DMS114 treated with DMSO at 0.1 percent for 48 hours (cell line): ENCODE data around the gene DMGDH.
"Not testable (repeated sequence)": the region's sequence is repeated elsewhere in the genome, so short reads cannot be mapped to it uniquely, and the experiment has no call there.

Source experiments
- DNase-seq: peaks from one replicate; lab custom pipeline; 2025; ENCODE audit not compliant: unreplicated experiment; lab: John Stamatoyannopoulos, UW

Gene DMGDH

DNA sequence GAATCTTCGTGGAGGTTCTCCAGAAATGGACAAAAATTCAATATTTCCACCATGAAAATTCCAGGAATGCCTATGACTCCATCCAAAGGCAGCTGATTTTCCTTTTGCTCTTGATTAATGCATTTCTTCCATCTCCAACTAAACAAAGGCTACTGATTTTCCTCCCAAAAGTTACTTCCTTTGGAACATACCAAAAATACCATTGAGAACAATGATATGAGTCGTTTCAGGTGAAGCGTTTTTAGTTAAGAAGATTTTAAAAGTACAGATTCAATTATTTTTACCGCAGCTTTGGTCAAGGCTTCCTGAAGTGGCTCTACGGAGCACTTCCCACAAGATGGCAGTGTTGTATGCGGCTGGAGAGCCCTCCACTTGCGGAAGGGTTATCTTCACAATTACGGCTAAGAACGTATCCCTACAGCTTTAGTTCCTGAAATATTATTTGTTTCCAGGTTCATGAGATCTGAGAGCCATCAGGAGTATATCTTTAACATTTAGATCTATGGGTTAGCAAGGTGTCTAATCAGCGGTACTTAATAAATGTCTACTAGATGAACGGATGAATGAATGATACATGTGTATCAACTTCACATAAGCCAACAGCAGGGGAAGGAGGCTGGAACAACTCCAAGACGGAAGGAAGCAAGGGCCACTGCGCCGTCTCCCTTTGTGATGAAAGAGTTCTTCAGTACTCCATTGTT is 48.5 kb downstream of the DMGDH start:
- DNase-seq, result peak; percentile 50

DNA sequence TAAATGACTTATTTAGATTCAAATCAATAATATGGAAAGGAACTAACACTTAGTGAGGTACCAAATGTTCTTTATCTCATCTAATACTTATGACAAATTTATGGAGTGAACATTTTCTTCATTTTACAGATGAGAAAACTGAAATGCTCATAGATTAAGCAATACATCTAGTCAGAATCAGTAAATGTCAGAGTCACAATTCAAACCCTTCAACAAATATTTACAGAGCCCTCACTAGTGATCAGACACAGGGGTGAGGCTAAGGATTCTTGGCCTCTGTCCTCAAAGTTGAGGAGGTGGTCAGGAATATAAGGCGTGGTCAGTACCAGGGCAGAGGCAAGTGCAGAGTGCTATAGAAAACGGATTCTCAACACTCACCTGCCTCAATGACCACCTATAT is 54.8 kb downstream of the DMGDH start:
- DNase-seq, result no peak

DNA sequence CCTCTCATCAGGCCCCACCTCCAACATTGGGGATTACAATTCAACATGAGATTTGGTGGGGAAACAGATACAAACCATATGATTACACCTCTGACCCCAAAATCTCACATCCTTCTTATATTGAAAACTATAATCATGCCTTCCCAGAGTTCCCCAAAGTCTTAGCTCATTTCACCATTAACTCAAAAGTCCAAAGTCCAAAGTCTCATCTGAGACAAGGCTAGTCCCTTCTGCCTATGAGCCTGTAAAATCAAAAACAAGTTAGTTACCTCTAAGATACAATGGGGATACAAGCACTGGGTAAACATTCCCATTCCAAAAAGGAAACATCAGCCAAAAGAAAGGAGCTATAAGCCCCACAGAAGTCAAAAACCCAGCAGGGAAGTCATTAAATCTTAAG is 57.6 kb downstream of the DMGDH start:
- DNase-seq, result no peak

DNA sequence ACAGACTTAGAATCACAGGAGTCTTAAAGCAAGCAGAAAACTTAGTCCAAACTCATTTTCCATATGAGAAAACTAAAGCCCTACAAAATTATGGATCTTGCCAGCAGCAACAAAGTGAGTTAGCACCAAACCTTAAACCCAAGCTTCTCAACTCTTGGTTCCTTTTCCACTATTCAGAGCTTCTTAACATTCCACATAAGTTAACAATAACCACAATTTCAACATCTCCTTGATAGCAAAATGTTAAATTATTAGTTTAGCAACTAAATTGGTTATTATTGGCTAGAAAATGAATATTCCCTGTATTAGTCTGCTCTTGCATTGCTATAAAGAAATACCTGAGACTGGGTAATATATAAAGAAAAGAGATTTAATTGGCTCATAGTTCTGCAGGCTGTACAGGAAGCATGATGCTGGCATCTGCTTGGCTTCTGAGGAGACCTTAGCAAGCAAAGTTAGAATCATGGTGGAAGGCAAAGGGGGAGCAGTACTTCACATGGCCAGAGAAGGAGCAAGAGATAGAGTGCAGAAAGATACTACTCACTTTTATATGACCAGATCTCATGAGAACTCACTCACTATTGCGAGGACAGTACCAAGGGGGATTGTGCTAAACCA is 58.1 kb downstream of the DMGDH start:
- DNase-seq, result no peak

DNA sequence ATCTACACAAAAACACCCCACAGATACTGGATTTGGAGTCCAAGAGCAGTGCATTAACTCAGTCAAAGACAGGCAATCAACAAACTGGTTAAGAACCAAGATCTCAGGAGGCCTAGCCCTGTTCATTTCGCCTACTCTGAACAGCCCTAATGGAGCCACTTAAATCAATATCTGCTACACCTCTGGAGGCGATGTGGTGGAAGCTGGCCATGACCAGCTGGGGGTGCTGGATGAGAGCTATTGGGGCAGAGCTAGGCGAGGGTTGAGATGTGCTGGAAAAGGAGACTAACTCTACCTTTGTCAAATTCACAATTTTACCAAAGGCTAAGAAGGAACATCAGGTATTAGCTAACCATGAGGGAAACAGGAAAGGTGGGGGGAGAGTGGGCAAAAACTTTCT is 61.1 kb downstream of the DMGDH start:
- DNase-seq, result no peak

DNA sequence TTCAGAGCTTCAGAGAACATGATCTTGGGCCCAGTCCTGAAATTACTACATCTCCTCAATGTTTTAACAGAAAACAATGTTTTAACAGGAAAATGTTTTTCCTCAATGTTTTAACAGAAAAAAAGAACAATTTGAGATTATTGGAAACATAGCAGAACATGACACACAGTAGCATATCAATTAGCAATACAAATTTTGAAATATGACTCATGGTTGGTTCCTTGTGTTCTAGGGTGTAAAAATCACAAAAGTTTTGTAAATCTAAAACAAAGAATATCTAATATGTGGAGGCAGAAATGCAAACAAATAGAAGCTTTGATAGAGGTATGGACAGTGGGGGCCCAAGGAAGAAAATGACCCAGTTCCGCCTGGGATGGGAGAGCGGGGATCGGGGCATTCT is 61.6 kb downstream of the DMGDH start:
- DNase-seq, result no peak

DNA sequence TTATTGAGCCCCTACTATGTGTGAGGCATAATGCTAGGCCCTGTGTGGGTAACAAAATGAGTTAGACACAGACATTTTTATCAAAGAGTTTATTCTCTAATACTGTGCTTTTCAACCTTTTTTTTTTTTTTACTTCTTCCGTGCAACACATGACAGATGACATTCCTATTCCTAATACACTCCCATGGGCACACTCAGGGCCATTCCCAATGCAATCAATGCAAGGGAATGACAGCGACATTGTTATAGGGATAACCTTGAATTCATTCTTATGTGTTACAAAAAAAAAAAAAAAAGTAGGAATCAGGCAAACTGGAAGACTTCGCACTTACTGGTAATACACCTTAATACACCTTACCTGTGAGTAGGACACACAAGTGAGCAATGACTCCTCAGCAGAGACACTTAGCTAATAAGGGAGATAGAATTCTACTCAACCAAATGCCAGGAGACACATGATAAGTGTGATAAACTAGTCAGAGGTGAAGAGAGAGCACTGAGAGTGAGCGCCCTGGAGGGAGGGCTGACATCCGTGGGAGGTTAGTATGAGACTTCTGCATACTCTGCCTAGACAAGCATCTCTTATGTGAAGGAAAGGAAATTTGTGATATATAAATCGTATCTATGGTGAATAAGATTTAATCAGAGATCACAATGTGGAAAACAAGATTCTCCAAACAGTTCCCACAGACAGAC is 63.4 kb downstream of the DMGDH start:
- no peak for DNase-seq

DNA sequence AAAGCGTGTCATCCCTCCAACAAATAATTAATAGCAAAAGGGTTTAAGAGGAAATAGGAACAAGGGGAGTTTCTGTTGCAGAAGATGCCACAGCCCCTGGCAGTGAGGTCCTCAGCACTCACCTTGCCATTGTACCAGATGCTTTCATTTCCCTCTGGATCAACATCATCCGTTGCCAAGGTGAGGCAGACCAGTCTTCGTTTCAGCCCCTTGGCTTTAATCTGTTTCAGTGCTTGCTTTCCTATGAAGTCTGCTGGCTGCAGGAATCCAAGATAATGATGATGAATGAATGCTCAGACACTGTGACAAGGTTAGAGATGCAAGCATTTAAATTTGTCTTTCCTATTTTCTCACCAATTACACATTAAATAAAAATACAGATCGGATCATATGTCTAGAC is 64.3 kb downstream of the DMGDH start:
- DNase-seq, result no peak

DNA sequence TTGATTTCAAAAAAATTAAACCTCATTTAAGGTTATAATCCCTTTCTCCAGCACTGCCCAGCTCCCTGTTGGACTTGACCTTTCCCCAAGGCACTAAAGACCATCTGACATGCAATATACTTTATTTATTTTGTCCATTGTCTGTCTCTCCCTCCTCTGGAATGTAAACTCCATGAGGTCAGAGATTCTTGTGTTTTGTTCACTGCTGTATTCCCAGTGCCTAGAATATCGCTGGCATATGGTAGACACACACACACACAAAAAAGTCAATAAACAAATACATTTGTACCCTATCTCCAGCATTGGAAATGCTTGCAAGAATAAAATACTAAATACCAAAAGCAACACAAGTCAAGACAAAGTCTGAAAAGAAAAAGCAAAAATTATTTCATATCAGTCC is 67.1 kb downstream of the DMGDH start:
- DNase-seq, result no peak

DNA sequence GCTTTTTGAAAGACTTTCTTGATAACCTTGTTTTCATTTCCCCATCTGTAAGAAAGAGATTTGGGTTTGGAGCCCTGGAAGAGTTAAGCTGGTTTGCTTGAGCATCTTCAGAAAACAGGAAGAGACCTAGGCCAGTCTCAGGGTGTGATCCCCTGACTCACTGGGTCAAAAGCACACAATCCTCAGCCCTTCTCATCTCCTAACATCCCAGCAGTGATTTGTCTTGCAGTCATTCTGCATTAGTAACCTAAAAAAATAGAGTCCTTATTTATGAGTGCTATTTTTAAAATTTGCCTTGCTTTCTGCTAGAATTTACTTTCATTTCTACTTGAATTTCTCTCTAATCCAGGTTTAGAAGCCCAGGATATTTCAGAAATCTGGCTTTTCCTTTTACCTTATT is 68.0 kb downstream of the DMGDH start:
- DNase-seq, result no peak

DNA sequence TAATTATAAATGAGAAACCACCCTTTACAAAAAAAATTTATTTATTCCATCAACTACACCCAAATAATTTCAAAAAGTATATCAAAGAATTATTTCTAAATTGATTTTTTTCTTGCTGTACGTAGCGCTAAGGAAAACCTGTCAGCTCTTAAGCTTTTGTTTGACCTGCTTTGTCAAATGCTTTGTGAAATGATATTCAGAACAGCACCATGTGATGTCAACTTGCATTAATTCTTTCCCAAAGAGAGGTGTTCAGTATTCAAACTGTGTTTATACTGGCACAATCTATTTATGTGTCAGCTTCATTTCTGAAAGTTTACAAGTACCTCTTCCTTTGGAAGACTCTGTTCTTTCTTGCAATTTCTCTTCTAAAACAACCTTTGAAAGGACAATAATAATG is 72.4 kb downstream of the DMGDH start:
- no peak for DNase-seq

DNA sequence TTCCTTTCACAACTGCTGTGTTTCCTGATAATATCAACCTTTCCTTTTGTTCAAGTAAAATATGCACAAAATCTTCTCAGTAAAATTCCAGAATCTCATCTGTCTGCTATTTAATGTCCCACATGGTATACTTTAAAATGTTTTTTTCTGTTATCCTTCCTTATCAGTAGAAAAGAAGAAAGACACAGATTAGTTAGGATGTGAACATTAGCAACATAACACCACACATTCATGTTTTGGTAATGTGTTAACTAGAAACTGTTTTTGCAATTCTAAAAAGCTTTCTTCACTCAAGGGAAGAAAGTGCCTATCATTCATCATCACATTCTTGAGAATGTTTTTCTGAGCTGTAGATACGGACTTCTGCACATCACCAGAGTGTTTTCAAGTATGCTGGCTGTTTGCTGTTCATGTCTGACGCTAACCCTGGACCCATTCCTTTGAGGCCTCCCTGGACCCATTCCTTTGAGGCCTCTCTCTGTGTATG is 73.9 kb downstream of the DMGDH start:
- DNase-seq, result no peak

DNA sequence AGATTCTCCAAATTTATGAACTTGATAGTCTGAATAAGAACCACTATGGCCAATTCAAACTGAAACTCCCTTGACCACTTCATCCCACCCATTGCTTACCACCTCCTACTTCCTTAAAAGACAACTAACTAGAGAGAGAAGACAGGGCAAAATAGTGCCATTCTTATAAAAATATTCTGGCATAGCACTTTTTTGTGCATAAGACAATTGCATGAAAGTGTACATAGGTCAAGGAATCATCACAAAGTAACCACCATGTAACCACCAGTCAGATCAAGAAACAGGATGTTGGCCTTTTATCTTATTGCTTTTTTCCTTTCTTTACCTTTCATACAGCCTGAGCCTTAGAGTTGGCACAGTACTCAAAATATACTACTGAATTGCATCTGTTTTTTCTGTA is 76.3 kb downstream of the DMGDH start:
- no peak for DNase-seq

DNA sequence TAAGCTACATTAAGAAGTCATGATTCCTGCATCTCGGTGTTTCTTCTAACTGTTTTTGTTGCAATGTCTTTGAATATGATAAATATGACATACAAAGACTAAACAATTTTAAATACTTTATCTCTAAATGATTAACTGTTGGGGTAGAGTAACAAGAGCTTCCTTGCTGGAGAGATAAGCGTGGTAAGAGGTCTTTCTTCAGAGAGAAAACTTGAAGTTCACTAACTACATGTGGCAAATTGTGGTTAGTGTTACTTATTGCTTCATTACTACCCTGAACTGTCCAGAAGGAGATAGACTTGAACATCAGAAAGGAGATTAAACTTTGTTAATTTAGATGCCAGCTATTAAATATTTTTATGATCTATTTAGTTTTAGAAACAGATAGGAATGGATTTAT is 77.3 kb downstream of the DMGDH start:
- no peak for DNase-seq

DNA sequence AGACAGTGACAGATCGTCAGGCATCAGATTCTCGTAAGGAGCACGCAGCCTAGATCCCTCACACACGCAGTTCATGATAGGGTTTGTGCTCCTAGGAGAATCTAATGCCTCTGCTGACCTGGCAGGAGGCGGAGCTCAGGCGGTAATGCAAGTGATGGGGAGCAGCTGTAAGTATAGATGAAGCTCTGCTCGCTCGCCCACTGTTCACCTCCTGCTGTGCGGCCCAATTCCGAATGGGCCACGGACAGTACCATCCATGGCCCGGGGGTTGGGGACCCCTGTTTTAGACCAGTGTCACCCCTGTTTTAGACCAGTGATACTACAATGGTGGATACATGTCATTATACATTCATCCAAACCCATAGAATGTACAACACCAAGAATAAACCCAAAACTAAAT is 80.4 kb downstream of the DMGDH start:
- DNase-seq, result no peak

DNA sequence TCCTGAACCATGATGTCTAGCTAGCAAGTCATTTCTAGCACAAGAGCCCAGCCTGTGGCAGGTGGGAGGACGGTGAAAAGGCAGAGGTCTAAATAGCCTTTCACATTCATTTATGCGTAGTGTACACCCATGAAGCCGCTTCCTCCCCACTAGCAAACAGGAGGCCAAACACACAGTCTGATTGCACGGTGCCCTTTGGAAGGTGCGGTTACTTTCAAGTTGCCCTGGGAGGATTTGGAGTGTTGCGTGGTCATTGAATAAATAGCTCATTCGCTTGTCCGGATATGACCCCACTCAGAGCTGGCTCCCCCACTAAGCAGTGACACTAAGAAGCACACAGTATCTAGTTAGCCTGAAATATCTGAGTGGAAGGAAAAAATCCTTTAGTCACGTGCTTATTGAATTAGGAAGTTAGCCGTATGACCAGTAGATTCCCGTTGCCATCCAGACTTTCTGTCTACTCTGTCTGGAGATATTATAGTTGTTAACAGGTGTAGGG is 83.7 kb downstream of the DMGDH start:
- no peak for DNase-seq

DNA sequence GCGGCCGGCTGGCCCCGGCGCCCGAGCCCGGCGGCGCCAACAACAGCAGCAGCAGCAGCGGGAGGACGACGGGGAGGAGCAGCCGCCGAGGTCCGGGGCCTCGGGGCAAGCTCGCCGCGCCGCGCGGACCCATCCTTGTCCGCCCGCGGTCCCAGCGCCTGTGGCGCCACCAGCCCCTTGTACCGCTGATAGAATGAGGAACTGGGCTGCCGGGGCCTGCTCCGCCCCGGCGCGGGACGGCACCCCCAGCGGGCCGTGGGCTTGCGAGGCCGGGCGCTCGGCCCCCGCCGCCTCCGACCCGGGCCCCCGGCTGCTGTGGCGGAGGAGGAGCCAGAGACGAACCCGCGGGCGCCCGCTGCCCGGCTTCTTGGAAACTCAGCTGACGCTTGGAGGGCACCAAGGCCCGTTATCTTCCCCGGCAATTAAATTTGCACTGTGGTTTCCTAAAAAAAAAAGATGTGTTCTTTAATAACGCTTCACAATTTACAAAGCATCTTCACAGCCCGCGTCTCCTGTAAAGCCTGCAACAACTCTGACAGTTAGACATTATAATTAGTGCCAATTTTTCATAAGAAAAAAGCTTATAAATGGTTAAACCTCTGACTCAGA is 84.3 kb downstream of the DMGDH start, which contains the start of gene ARSB:
ARSB (minus strand) TSS at position 195 of the 609 bp plus-strand sequence; CDS start at position 133, 62 bp downstream.
- DNase-seq, result no peak

DNA sequence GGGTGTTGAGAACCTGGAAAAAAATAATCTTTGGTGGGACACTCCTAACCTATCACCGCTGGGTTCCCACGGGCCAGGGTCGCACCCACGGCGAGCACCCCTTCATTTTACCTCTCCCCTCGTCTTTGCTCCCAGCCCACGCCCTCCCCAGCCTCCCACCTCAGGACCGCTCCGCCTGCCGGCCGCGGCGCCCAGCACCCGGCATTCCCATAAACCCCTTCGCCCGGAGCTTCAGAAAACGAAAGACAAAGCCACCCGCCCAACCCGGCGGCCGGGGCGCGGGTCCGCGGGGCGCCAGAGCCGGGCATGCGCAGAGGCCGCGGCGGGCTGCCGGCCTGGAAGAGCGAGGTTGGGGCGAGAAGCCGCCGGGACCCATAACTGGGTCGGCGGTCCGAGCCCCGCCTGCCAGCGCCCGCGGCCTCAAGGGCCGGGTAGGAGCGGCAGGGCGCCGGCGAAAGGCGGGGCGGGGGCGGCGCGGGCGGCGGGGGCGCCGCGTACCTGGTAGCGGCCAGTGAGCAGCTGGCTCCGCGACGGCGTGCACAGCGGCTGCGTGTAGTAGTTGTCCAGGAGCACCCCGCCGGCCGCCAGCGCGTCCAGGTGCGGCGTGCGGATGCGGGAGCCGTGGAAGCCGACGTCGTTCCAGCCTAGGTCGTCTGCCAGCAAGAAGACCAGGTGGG is 84.9 kb downstream of the DMGDH start:
- peak; percentile 69 for DNase-seq

DNA sequence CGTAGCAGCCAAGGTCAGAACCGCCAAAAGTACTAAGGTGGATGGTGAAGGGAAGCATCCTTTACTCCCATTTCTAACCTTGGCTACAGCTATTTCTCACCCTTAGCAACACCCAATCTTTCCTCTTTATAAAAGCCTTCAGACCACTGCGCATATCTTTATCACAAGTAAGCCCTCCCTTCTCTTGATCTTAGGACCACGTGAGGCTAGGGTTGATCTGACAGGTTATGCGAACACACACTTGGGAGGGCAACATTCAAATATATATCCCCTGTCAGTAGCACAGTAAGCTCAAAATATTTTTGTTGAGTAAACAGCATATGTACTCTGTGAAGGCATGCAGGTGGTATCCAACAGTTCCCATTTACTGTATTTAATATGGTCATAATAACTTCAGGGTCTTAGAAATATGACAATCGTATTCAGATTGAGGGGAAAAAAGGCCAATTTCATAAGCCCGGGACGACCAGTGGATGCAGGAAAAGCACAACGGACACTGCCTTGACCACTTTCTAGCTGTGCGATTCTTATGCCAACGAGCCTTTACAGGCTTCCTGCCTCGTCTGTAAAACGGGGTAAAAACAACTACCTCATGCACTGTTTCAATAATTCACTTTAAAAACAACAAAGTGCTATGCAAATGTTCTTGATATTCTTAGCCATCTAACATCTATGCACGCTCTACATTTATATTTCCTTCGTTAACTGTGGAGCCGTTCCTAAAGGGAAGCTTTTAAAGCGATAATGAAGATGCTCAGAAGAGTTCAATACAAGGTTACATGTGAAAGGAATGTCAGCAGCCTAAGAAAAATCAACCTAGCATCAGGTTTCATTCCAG is 85.7 kb downstream of the DMGDH start:
- DNase-seq, result no peak

DNA sequence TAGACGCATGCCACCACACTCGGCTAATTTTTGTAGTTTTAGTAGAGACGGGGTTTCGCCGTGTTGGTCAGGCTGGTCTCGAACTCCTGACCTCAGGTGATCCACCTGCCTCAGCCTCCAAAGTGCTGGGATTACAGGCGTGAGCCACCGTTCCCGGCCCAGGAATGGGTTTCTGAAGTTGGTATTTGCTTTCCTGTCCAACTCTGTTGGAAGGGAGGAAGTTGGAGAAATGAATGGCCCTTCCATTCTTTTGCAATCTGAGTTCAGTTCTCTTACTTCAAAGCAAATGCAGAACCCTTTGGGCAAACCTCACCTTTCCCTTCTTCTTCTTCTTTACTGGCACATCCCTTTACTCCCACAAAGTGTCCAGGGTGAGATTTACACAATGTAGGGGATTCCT is 86.3 kb downstream of the DMGDH start:
- DNase-seq, result not testable (repeated sequence)
